HepG2 (cell line): ENCODE results near the gene SLC5A6. TPM values are rescaled to one million over a fixed set of nuclear protein-coding genes. Genes with fewer than 3 reads are reported as not detected.

ENCODE experiments used
- AGO2 ChIP-seq: fragments of 200-400 bp; formaldehyde crosslinking; optimal IDR thresholded peaks from 2 replicates; pipeline ENCODE3; 2017; ENCODE audit warnings: mild to moderate bottlenecking, low read depth, low read length, moderate library complexity
- ARID2 ChIP-seq: sonication (generic); formaldehyde crosslinking; IDR thresholded peaks from 2 replicates; pipeline ENCODE4 v1.8.1; 2022; ENCODE audit warnings: mild to moderate bottlenecking, missing genetic modification reagents, borderline replicate concordance
- ARNT ChIP-seq: fragments of 450-650 bp; IDR thresholded peaks from 2 replicates; pipeline ENCODE4 v1.6.1; 2017
- CHD4 ChIP-seq: fragments of 200-600 bp; sonication (generic); IDR thresholded peaks from 2 replicates; pipeline ENCODE4 v1.7.0; 2017; ENCODE audit warnings: mild to moderate bottlenecking, low read length, borderline replicate concordance
- ETV5 ChIP-seq: IDR thresholded peaks from 2 replicates; pipeline ENCODE4 v1.6.1; 2018; ENCODE audit warnings: missing biosample characterization, missing genetic modification reagents, inconsistent platforms, borderline replicate concordance
- FOXO4 ChIP-seq: sonication (generic); formaldehyde crosslinking; conservative IDR thresholded peaks from 2 replicates; pipeline ENCODE4 v1.8.1; 2023; ENCODE audit warnings: missing genetic modification reagents
- KAT7 ChIP-seq: IDR thresholded peaks from 2 replicates; pipeline ENCODE4 v1.6.1; 2018; ENCODE audit warnings: borderline replicate concordance, missing compliant biosample characterization
- KDM2A ChIP-seq: sonication (generic); formaldehyde crosslinking; IDR thresholded peaks from 2 replicates; pipeline ENCODE4 v1.4.0; 2020; ENCODE audit warnings: low read depth, missing genetic modification reagents, borderline replicate concordance
- KDM4B ChIP-seq: sonication (generic); formaldehyde crosslinking; IDR thresholded peaks from 2 replicates; pipeline ENCODE4 v1.4.0; 2020; ENCODE audit warnings: missing genetic modification reagents
- LRRFIP1 ChIP-seq: sonication (generic); formaldehyde crosslinking; conservative IDR thresholded peaks from 2 replicates; pipeline ENCODE4 v1.4.0; 2020; ENCODE audit warnings: missing genetic modification reagents
- MIER3 ChIP-seq: IDR thresholded peaks from 2 replicates; pipeline ENCODE4 v1.6.1; 2016; ENCODE audit warnings: missing compliant biosample characterization, borderline replicate concordance
- MTF2 ChIP-seq: sonication (generic); formaldehyde crosslinking; IDR thresholded peaks from 2 replicates; pipeline ENCODE4 v1.5.0; 2020; ENCODE audit warnings: missing genetic modification reagents, borderline replicate concordance
- POLR2G ChIP-seq: fragments of 200-400 bp; formaldehyde crosslinking; IDR thresholded peaks from 2 replicates; pipeline ENCODE4 v1.6.1; 2018; ENCODE audit warnings: mild to moderate bottlenecking, low read depth, low read length, moderate library complexity
- RARG ChIP-seq: sonication (generic); formaldehyde crosslinking; IDR thresholded peaks from 2 replicates; pipeline ENCODE4 v1.4.0; 2020; ENCODE audit warnings: low read depth, mild to moderate bottlenecking, missing genetic modification reagents
- RXRB ChIP-seq: IDR thresholded peaks from 2 replicates; pipeline ENCODE4 v1.6.1; 2016; ENCODE audit warnings: borderline replicate concordance, missing genetic modification reagents, missing compliant biosample characterization
- ZBTB20 ChIP-seq: sonication (generic); formaldehyde crosslinking; IDR thresholded peaks from 2 replicates; pipeline ENCODE4 v1.8.1; 2023; ENCODE audit warnings: missing genetic modification reagents, low read depth, mild to moderate bottlenecking, borderline replicate concordance
- ZBTB42 ChIP-seq: sonication (generic); formaldehyde crosslinking; IDR thresholded peaks from 2 replicates; pipeline ENCODE4 v1.5.0; 2020; ENCODE audit warnings: mild to moderate bottlenecking, missing genetic modification reagents
- ZNF143 ChIP-seq: sonication (generic); formaldehyde crosslinking; IDR thresholded peaks from 2 replicates; pipeline ENCODE4 v1.4.0; 2020; ENCODE audit warnings: missing genetic modification reagents
- ZNF235 ChIP-seq: sonication (generic); formaldehyde crosslinking; IDR thresholded peaks from 2 replicates; pipeline ENCODE4 v1.8.1; 2023; ENCODE audit warnings: mild to moderate bottlenecking, missing genetic modification reagents, borderline replicate concordance
- ZNF24 ChIP-seq: fragments of 450-650 bp; IDR thresholded peaks from 2 replicates; pipeline ENCODE4 v1.6.1; 2017; ENCODE audit warnings: antibody characterized with exemption, mild to moderate bottlenecking
- ZNF326 ChIP-seq: sonication (generic); formaldehyde crosslinking; IDR thresholded peaks from 2 replicates; pipeline ENCODE4 v1.4.0; 2020; ENCODE audit warnings: missing genetic modification reagents, borderline replicate concordance
- ZNF331 ChIP-seq: sonication (generic); formaldehyde crosslinking; IDR thresholded peaks from 2 replicates; pipeline ENCODE4 v1.4.0; 2020; ENCODE audit warnings: missing genetic modification reagents
- ZNF556 ChIP-seq: sonication (generic); formaldehyde crosslinking; IDR thresholded peaks from 2 replicates; pipeline ENCODE4 v1.4.0; 2020; ENCODE audit warnings: mild to moderate bottlenecking, missing genetic modification reagents, borderline replicate concordance
- polyA plus RNA-seq, 8 experiments: library from polyadenylated mRNA; depleted of rRNA in 3 of 8; stranded (reverse) in 7 of 8; unstranded in 1 of 8; fragments of >200 nt; fragmentation: Illumina TruSeq in 4 of 8; extraction: Trizol in 4 of 8; gene quantifications; 2 replicates each; pipeline versions ENCODE4 v1.2.1 to v1.2.3, GENCODE V29; 2011 to 2016; ENCODE audit warnings: low read depth in 4 of 8, missing spikeins in 1 of 8, mixed read lengths in 1 of 8; ENCODE audit not compliant: insufficient read depth in 1 of 8
- total RNA-seq, 5 experiments: library from RNA; depleted of rRNA; stranded (reverse); fragments of >200 nt; fragmentation: Illumina TruSeq; extraction: Trizol; gene quantifications; 2 replicates each; pipeline ENCODE4 v1.2.3, GENCODE V29; 2016; ENCODE audit warnings: low read depth in 1 of 5

SLC5A6 gene
- total and polyA plus RNA-seq, 2 of the 13 experiments (the other 11 are each of a cell fraction or from before 2014, with no cell fraction given), result 135 to 417 TPM

- TF ChIP-seq LRRFIP1 (CRISPR knock-in tag) (no peak), ARID2 (CRISPR knock-in tag) (no peak), RARG (CRISPR knock-in tag) (no peak), ZNF326 (no peak), MIER3 (CRISPR knock-in tag) (peak; percentile 72; the same call in 1 of the 2 replicates), ZNF235 (CRISPR knock-in tag) (no peak), ZBTB42 (CRISPR knock-in tag) (peak; percentile 78; the same call in 1 of the 2 replicates), FOXO4 (CRISPR knock-in tag) (peak; percentile 83; the same call in 1 of the 2 replicates), KDM4B (CRISPR knock-in tag) (peak; percentile 31; the same call in 1 of the 2 replicates), ZNF24 (peak; percentile 26; the same call in 1 of the 2 replicates), POLR2G (no peak), MTF2 (CRISPR knock-in tag) (peak; percentile 36; the same call in 1 of the 2 replicates), CHD4 (no peak; the same call in 1 of the 2 replicates), KDM2A (CRISPR knock-in tag) (0 out of 2 replicates have a peak, but pooled peaks have one; percentile 51), ARNT (no peak), ZNF331 (CRISPR knock-in tag) (peak; percentile 89), ETV5 (CRISPR knock-in tag) (peak; percentile 89; the same call in 1 of the 2 replicates), KAT7 (CRISPR knock-in tag) (0 out of 2 replicates have a peak, but pooled peaks have one; percentile 16), ZBTB20 (CRISPR knock-in tag) (peak; percentile 95), ZNF556 (CRISPR knock-in tag) (no peak; the same call in 1 of the 2 replicates), RXRB (CRISPR knock-in tag) (peak; percentile 94), AGO2 (no peak), ZNF143 (no peak)
These were observed 34.4 kb downstream of the SLC5A6 start (continued) for GRCh38 chr2:27177441-27178351.
